Thymus (tissue), 11 donors: ENCODE data around the gene COX6A2. TPM values are rescaled to one million over a fixed set of nuclear protein-coding genes. Genes with fewer than 3 reads are reported as not detected.
A peak's percentile ranks its signal among the peaks of the same experiment; 100 is the strongest.

ENCODE experiments used
- DNase-seq, 9 donors: peaks; one replicate each; pipeline ENCODE4 v3.0.0-alpha.2; 2013; ENCODE audit warnings: low spot score in 9 of 9, low read depth in 6 of 9, missing footprints in 1 of 9
- H3K27ac ChIP-seq, 2 donors: one replicate each; pipeline ENCODE4 v1.5.1; 2013; ENCODE audit warnings: control low read depth in 1 of 2, low read depth in 1 of 2, low read length in 1 of 2, mild to moderate bottlenecking in 1 of 2, moderate library complexity in 1 of 2
- H3K27me3 ChIP-seq, 2 donors: one replicate each; pipeline ENCODE4 v1.5.1; 2013; ENCODE audit warnings: low read length in 1 of 2; ENCODE audit not compliant: control insufficient read depth in 2 of 2, insufficient read depth in 1 of 2
- H3K36me3 ChIP-seq, 2 donors: one replicate each; pipeline ENCODE4 v1.5.1; 2013; ENCODE audit warnings: low read length in 1 of 2, mild to moderate bottlenecking in 1 of 2, moderate library complexity in 1 of 2; ENCODE audit not compliant: control insufficient read depth in 2 of 2, insufficient read depth in 2 of 2
- H3K4me1 ChIP-seq, 2 donors: one replicate each; pipeline ENCODE4 v1.5.1; 2013; ENCODE audit warnings: low read length in 2 of 2; ENCODE audit not compliant: control insufficient read depth in 2 of 2, insufficient read depth in 2 of 2
- H3K4me3 ChIP-seq, 2 donors: one replicate each; pipeline ENCODE4 v1.5.1; 2013; ENCODE audit warnings: low read length in 2 of 2, control low read depth in 1 of 2, mild to moderate bottlenecking in 1 of 2
- H3K9me3 ChIP-seq, 2 donors: one replicate each; pipeline ENCODE4 v1.5.1; 2013; ENCODE audit warnings: low read length in 1 of 2, mild to moderate bottlenecking in 1 of 2; ENCODE audit not compliant: control insufficient read depth in 2 of 2, insufficient read depth in 1 of 2
- WGBS: extraction: QIAGEN DNeasy Blood & Tissue Kit; methylation state at CpG from one replicate; pipeline ENCODE4 v1.1.7; 2013; 5-methylcytosine and 5-hydroxymethylcytosine counted together
- polyA plus RNA-seq: library from polyadenylated mRNA; stranded (reverse); fragments of 200-250 nt; gene quantifications from one replicate; pipeline ENCODE4 v1.2.3, GENCODE V29; 2013
- total RNA-seq: library from RNA; stranded (reverse); fragments of 120-200 nt; gene quantifications from one replicate; pipeline ENCODE4 v1.2.4, GENCODE V29; 2013
- donor health status: healthy.

The COX6A2 gene
- total and polyA plus RNA-seq, 2 donors: 0.33 to 2.9 TPM

DNA sequence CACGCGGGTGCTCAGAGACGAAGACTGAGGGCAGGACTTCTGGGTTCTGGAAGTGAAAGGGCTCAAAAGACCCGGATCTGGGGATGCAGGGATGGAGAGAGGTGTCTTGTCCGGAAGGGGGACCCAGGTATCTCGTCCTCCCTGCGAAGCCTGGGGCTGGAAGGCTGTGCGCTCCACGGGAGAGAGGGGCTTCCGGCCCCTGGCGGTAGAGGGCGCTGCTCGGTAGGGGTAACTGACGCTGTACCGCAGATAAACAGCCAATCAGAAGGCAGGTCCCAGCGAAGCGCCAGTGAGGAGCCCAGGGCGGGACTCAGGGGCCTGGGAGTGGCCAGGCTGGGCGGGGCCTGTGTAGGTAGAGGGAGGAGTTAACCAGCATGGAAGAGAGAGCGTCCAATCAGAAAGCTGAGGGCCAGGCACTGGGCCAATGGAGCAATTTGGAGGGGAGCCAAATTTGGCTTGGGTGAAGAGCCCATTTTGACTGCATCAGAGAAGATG, 44.6 kb upstream of the COX6A2 start:
- Histone ChIP-seq H3K4me3 (no peak overlapping the region), H3K36me3 (no peaks in the 10 kb centered on the region), H3K4me1 (peaks cover 11 to 27% of the 10 kb centered on the region in 2 donors), H3K9me3 (peaks cover 3 to 9% of the 10 kb centered on the region in 2 donors), H3K27me3 (peaks cover 22 to 65% of the 10 kb centered on the region in 2 donors), H3K27ac (no peak overlapping the region)
- WGBS: 70% methylated on average over 20 of the region's 20 CpGs
- no peak for DNase-seq

DNA sequence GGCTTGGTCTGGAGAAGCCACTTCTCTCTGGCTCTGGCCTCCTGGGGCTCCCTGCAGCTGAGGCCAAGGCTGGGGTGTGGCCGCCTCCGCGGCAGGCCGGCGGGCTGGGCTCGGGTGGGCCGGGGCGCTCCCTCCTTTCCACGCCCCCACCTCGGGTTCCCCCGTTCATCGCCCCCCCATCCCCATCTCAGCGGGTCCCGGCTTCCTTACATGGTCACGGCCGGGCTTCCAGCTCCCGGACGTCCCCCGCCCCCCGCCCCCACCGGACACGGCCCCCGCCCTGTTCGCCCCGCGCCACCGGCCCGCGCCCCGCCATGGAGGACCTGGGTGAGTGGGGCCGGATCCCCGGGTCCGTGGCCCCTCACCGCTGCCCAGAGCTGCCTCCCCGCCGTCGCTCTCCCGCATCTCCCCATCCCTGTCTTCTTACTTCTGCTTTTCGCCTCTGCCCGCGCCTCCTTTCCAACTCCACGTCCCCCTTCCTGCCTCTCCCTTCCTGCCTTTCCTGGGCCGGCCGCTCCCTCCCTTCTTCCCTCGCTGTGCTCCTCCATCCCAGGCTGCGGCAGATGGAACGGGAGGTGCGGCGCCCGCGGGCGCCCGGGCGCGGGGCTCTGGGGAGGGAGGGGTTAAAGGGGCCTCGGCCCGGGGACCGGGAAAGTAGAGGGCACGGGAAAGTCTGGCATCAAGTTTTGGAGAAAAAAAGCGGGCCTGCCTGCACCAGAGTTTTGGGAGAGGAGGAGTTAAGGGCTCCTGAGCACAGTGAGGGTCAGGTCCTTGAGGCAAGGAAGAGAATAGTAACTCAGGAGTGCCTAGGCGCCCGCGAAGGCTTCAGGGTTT, 43.9 kb upstream of the COX6A2 start, which contains the start of gene TGFB1I1:
Gene TGFB1I1 (plus strand): TSS at position 278 of the 834 bp plus-strand sequence. CDS start 37 bp downstream, at position 315.
- H3K9me3 ChIP-seq: peaks cover 3 to 9% of the 10 kb centered on the region in 2 donors
- H3K36me3 ChIP-seq: peaks cover 0 to 4% of the 10 kb centered on the region in 2 donors
- no peak for DNase-seq
- peaks cover 13 to 26% of the 10 kb centered on the region in 2 donors for H3K4me1 ChIP-seq
- peak within 1 kb of the TSS in 1 of 2 donors; percentile 13 for H3K27ac ChIP-seq
- H3K4me3 ChIP-seq: peak within 1 kb of the TSS; percentile 15 to 38
- H3K27me3 ChIP-seq: peaks cover 22 to 58% of the 10 kb centered on the region in 2 donors
- WGBS: 4% methylated on average over 62 of the region's 63 CpGs

DNA sequence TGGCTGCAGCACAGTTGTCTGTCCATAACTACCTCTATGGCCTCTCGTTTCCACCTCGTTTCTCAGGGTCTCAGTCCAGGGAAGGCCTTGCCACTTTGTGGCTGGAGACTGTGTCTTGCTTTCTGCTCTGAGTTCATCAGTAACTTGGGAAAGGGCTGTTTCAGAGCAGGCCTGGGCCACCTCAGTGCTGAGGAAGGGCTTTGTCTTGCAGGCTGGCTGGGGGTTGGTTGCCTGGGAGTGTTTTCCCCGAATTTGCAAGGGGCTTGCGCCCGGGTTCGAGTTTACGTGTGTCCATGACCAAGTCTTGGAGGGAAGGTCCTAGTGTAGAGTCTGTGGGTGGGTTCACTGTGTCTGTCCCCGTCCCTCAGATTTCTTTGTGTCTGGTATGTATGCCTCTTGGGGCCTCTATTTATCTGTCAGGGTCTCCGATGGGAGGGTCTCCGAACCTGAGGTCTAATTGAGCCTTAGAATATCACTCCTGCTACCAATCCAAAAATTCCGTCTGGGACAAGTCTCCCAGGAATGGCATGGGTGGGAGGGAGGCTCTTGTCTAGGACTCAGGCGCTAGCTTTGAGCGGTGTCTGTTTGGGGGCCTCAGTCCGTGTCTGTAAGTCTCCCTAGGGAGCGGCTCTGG, 43.2 kb upstream of the COX6A2 start:
- no peak for DNase-seq
- WGBS: 75% methylated on average over 15 of the region's 15 CpGs
- peaks cover 3 to 9% of the 10 kb centered on the region in 2 donors for H3K9me3 ChIP-seq
- H3K27ac ChIP-seq: peak overlapping the region in 1 of 2 donors; percentile 13
- H3K4me3 ChIP-seq: peak overlapping the region in 1 of 2 donors; percentile 38
- H3K36me3 ChIP-seq: peaks cover 0 to 11% of the 10 kb centered on the region in 2 donors
- peaks cover 22 to 54% of the 10 kb centered on the region in 2 donors for H3K27me3 ChIP-seq
- H3K4me1 ChIP-seq: peaks cover 11 to 28% of the 10 kb centered on the region in 2 donors

DNA sequence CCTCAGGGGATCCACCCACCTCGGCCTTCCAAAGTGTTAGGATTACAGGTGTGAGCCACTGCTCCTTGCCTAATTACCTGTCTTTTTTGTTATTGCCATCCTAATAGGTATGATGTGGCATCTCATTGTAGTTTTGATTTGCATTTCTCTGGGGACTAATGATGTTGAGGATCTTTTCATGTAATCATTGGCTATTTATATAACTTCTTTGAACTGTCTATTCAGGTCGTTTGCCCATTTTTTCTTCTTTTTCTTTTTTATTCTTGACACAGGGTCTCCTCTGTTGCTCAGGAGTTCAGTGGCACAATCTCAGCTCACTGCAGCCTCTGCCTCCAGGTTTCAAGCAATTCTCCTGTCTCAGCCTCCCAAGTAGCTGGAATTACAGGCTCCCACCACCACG, 42.5 kb upstream of the COX6A2 start:
- peaks cover 3 to 9% of the 10 kb centered on the region in 2 donors for H3K9me3 ChIP-seq
- WGBS: 94% methylated on average over 3 of the region's 3 CpGs
- no peak overlapping the region for H3K4me3 ChIP-seq
- peaks cover 6 to 23% of the 10 kb centered on the region in 2 donors for H3K4me1 ChIP-seq
- peaks cover 22 to 47% of the 10 kb centered on the region in 2 donors for H3K27me3 ChIP-seq
- peaks cover 6 to 16% of the 10 kb centered on the region in 2 donors for H3K36me3 ChIP-seq
- DNase-seq: no peak
- no peak overlapping the region for H3K27ac ChIP-seq

DNA sequence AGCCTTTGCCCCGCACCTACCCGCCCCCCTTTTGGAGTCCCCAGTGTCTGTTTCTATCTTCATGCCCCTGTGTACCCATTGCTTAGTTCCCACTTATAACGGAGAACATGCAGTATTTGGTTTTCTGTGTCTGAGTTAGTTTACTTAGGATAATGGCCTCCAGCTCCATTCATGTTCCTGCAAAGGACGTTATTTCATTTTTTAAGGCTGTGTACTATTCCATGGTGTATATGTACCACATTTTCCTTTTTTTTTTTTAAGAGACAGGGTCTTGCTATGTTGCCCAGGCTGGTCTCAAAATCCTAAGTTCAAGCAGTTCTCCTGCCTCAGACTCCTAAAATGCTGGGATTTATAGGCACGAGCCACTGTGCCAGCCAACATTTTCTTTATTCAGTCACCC, 39.7 kb upstream of the COX6A2 start:
- H3K27me3 ChIP-seq: peaks cover 16 to 21% of the 10 kb centered on the region in 2 donors
- WGBS: over 99% methylated on average over 5 of the region's 5 CpGs
- DNase-seq: no peak
- peaks cover 18 to 40% of the 10 kb centered on the region in 2 donors for H3K36me3 ChIP-seq
- no peak overlapping the region for H3K4me3 ChIP-seq
- peaks cover 3 to 6% of the 10 kb centered on the region in 2 donors for H3K9me3 ChIP-seq
- peak overlapping the region in 1 of 2 donors; percentile 76 for H3K27ac ChIP-seq
- peaks cover 6 to 23% of the 10 kb centered on the region in 2 donors for H3K4me1 ChIP-seq

DNA sequence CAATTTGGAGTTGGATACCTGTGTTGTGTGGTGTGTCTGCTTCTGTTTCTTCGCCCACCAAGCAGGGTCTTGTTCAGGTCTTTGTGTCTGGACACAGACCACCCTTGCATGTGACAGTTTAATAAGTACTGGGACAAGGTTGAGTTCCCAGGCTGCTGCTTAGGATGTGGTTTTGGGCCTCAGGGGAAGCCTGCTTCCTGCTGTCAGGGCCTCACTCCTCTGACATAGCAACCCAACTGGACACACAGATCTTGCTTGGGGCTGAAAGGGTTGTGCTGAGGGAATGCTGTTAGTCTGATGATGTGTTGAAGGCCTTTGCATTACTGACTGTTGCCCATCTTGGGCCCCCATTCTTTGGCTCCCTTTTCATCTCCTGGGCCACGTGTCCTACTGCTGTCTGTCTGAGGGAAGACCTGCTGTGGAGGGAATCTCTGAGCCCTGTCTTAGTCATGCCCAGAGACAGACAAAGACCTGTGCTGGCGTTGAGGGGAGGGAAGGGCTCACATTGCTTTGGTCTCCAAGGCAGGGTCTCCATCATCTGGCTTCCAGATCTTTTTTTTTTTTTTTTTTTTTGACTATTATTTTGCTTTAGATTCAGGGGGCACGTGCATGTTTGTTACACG, 39.1 kb upstream of the COX6A2 start:
- DNase-seq: peak in 1 of 9 donors; percentile 67
- Histone ChIP-seq H3K4me1 (peaks cover 6 to 19% of the 10 kb centered on the region in 2 donors), H3K4me3 (no peak overlapping the region), H3K27me3 (peaks cover 11 to 15% of the 10 kb centered on the region in 2 donors), H3K27ac (peak overlapping the region; percentile 42 to 76), H3K9me3 (peaks cover 0 to under 1% of the 10 kb centered on the region in 2 donors), H3K36me3 (peaks cover 24 to 45% of the 10 kb centered on the region in 2 donors)
- 65% methylated on average over 5 of the region's 5 CpGs for WGBS

DNA sequence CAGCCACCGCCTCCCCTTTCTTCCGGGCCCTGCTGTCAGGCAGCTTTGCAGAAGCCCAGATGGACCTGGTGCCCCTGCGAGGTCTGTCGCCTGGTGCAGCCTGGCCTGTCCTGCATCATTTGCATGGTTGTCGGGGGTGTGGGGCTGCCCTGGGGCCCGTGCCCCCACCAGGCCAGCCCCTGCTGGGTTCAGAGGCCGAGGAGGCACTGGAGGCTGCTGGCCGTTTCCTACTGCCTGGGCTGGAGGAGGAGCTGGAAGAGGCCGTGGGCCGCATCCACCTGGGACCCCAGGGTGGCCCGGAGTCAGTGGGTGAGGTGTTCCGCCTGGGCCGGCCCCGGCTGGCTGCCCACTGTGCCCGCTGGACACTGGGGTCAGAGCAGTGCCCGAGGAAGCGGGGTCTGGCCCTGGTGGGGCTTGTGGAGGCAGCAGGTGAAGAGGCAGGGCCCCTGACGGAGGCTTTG, 38.3 kb upstream of the COX6A2 start:
- no peaks in the 10 kb centered on the region for H3K9me3 ChIP-seq
- H3K27me3 ChIP-seq: peaks cover 4 to 7% of the 10 kb centered on the region in 2 donors
- peak overlapping the region in 1 of 2 donors; percentile 11 for H3K27ac ChIP-seq
- DNase-seq: no peak
- WGBS: 95% methylated on average over 18 of the region's 18 CpGs
- H3K4me3 ChIP-seq: no peak overlapping the region
- peaks cover 28 to 45% of the 10 kb centered on the region in 2 donors for H3K36me3 ChIP-seq
- peaks cover 4 to 18% of the 10 kb centered on the region in 2 donors for H3K4me1 ChIP-seq

DNA sequence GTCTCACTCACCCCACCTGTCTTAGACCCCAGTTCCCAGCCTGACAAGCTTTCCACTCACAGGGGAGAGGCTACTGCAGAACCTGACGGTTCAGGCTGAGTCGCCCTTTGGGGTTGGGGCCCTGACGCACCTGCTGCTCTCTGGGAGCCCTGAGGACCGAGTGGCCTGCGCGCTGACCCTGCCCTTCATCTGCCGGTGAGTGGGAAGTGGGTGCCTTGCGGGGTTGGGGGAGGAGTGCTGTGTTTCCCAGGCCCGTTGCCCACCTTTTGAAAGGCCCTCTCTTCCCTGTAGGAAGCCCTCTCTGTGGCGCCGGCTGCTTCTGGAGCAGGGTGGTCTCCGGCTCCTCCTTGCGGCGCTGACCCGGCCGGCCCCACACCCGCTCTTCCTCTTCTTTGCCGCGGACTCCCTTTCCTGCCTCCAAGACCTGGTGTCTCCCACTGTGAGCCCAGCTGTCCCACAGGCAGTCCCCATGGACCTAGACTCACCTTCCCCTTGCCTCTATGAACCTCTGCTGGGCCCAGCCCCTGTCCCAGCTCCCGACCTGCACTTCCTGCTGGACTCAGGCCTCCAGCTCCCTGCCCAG, 37.7 kb upstream of the COX6A2 start:
- DNase-seq: no peak
- 86% methylated on average over 20 of the region's 20 CpGs for WGBS
- Histone ChIP-seq H3K9me3 (no peaks in the 10 kb centered on the region), H3K27ac (no peak overlapping the region), H3K36me3 (peaks cover 28 to 45% of the 10 kb centered on the region in 2 donors), H3K4me1 (peaks cover 4 to 18% of the 10 kb centered on the region in 2 donors), H3K27me3 (peaks cover 0 to 2% of the 10 kb centered on the region in 2 donors), H3K4me3 (no peak overlapping the region)
